ENCODE measurements around the gene ACP4. TPM values are rescaled to one million over a fixed set of nuclear protein-coding genes. Genes with fewer than 3 reads are reported as not detected.

Gene ACP4, protein sequence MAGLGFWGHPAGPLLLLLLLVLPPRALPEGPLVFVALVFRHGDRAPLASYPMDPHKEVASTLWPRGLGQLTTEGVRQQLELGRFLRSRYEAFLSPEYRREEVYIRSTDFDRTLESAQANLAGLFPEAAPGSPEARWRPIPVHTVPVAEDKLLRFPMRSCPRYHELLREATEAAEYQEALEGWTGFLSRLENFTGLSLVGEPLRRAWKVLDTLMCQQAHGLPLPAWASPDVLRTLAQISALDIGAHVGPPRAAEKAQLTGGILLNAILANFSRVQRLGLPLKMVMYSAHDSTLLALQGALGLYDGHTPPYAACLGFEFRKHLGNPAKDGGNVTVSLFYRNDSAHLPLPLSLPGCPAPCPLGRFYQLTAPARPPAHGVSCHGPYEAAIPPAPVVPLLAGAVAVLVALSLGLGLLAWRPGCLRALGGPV
- not detected in 2 replicates for total RNA-seq

DNA sequence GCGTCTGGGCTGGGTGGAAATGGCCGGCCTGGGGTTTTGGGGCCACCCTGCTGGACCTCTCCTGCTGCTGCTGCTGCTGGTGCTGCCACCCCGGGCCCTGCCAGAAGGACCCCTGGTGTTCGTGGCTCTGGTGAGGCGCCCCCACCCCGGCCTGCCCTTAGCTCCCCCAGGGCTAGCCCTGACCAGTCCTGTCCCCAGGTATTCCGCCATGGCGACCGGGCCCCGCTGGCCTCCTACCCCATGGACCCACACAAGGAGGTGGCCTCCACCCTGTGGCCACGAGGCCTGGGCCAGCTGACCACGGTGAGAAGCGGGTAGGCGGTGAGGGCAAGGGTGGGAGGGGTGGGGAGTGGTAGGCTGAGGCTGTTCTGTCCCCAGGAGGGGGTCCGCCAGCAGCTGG lies at the start of gene ACP4:
Gene ACP4, plus strand, starts transcription at position 20 of the 400 bp plus-strand sequence. Its CDS starts 0 bp downstream, at position 20.

DNA sequence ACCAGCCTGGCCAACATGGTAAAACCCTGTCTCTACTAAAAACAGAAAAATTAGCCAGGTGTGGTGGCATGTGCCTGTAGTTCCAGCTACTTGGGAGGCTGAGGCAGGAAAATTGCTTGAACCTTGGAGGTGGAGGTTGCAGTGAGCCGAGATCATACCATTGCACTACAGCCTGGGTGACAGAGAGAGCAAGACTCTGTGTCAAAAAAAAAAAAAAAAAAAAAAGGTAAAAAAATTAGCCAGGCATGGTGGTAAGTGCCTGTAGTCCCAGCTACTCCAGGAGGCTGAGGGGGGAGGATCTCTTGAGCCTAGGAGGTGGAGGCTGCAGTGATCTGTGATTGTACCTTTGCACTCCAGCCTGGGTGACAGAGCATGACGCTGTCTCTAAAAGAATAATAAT lies 20.1 kb upstream of the ACP4 start, which contains the start of gene GPR32:
Gene GPR32, plus strand, starts transcription at position 301 of the 400 bp plus-strand sequence. CDS start 137 bp downstream, outside the sequence.

DNA sequence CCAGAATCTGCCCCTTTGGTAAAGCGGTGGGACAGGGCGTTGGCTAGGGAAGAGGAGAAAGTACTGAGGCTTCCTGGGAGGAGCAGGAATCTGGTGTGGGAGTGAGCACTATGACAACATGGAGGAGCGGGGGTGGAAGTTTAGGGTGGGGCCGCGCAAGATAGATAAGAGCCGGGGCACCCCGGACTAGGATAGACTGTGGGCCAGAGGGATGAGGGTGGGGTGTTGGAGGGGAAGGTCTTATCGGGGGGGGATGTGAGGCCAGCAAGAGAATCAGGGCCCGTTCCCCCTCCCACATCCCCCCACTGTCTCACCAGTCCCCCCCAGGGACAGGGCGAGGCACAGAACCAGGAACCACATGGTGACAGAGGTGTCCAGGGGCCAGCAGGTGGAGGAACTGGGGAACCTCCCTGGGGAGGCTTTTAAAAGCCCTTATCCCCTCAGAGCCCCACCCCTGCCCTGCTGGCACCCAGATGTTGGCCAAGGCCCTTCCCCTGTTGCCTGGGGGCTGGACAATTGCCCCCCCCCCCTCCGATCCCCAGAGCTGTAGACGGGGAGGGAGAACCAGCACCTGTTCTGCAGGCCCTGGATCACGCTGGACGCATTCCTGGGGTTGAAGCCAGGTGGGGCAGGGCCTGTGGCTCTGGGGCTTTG lies 33.3 kb downstream of the ACP4 start, which contains the start of gene KLK1:
Gene KLK1, minus strand, starts transcription at position 399 of the 654 bp plus-strand sequence. Its CDS starts 39 bp downstream, at position 360.

DNA sequence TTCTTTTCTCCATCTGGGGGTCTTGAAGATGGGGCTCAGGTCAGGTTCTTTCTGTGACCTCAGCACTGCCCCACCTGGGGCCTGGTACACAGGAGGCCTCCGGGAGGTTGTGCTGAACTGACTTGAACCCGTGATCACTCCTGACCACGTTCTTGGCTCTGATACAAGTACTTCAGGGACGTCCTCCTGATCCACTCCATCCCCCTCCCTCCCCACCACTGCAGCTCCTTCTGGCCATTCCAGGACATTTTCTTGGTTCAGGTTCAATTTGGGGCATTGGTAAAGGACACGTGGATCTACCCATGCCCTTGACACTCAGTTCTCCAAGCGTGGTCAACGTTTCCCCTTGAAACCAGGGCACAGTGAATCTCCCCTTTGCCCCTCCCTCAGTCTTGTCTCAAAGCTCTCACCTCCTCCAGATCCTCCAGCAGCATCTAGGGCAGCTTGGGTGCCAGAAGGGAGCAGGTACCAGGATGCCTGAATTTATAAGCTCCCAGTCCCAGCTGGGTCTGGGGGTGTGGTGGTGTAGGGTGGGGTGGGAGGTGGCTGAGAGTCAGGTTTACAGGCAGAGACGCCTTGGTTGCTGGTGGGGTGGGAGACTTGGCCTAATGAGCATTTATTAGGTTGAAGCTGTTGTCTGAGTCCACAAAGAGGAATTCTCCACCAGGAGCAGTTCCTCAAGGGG lies 43.0 kb downstream of the ACP4 start, which contains the start of gene KLK15:
Gene KLK15, minus strand, starts transcription at position 458 of the 685 bp plus-strand sequence. CDS start 2,082 bp downstream, outside the sequence.

Other genes with a start within 250 kb of the ACP4 start
- gene LRRC4B, start 222.0 kb upstream of the ACP4 start, total RNA-seq: 0.35 and 0.60 TPM in 2 replicates
- gene SYT3, start 150.5 kb upstream of the ACP4 start, total RNA-seq: 0.09 and 0.12 TPM in 2 replicates
- gene C19orf81, start 141.0 kb upstream of the ACP4 start, total RNA-seq: 1.1 TPM in 1 of 2 replicates, not detected in the other
- gene SHANK1, start 70.6 kb upstream of the ACP4 start, total RNA-seq: 0.93 and 1.4 TPM in 2 replicates
- 172 and 192 TPM in 2 replicates for gene CLEC11A, start 67.1 kb upstream of the ACP4 start, total RNA-seq
- gene GPR32, start 20.0 kb upstream of the ACP4 start, total RNA-seq: not detected in 2 replicates
- not detected in 2 replicates for gene KLK1, start 33.4 kb downstream of the ACP4 start, total RNA-seq
- not detected in 2 replicates for gene KLK15, start 43.2 kb downstream of the ACP4 start, total RNA-seq
- not detected in 2 replicates for gene KLK3, start 64.5 kb downstream of the ACP4 start, total RNA-seq
- not detected in 2 replicates for gene KLK2, start 83.0 kb downstream of the ACP4 start, total RNA-seq
- not detected in 2 replicates for gene KLK4, start 121.0 kb downstream of the ACP4 start, total RNA-seq
- not detected in 2 replicates for gene KLK5, start 162.6 kb downstream of the ACP4 start, total RNA-seq
- not detected in 2 replicates for gene KLK6, start 179.2 kb downstream of the ACP4 start, total RNA-seq
- not detected in 2 replicates for gene KLK7, start 193.5 kb downstream of the ACP4 start, total RNA-seq
- not detected in 2 replicates for gene KLK8, start 211.2 kb downstream of the ACP4 start, total RNA-seq
- gene KLK10, start 229.3 kb downstream of the ACP4 start, total RNA-seq: 1.4 TPM in 1 of 2 replicates, not detected in the other
- gene KLK11, start 236.2 kb downstream of the ACP4 start, total RNA-seq: 0.93 TPM in 1 of 2 replicates, not detected in the other
- gene KLK12, start 244.6 kb downstream of the ACP4 start, total RNA-seq: not detected in 2 replicates